Erythroblast (primary cell): ENCODE results near the gene ZC3HAV1L.

Experiments
- GATA1 ChIP-seq: IDR thresholded peaks from 2 replicates; pipeline ENCODE4 v1.6.1; 2011; ENCODE audit warnings: low read depth, mild to moderate bottlenecking, control low read depth, low read length, moderate library complexity
- POLR2A ChIP-seq: IDR thresholded peaks from 2 replicates; pipeline ENCODE4 v1.6.1; 2011; ENCODE audit warnings: mild to moderate bottlenecking, low read length

GRCh38 chr7:139034336-139034735 is 1.5 kb downstream of the ZC3HAV1L start:
- TF ChIP-seq POLR2A = no peak
- TF ChIP-seq GATA1 = no peak
